Activated CD4-positive, CD25-positive, alpha-beta regulatory T cell (primary cell): Measurements from ENCODE around the gene TMEM38B.
A peak's percentile ranks its signal among the peaks of the same experiment; 100 is the strongest.

Experiments
- DNase-seq, 4 experiments: peaks; one replicate each; lab custom pipeline; 2025; lab: John Stamatoyannopoulos, UW

The TMEM38B gene

GRCh38 chr9:105694190-105694847 lies at the start of gene TMEM38B:
TSS of gene TMEM38B (plus strand) at chr9:105694541. CDS start at chr9:105694661, 120 bp downstream.
- DNase-seq = peak; percentile 48 to 66 (median 62)

GRCh38 chr9:105646879-105647594 lies 47.3 kb upstream of the TMEM38B start:
- no peak for DNase-seq

GRCh38 chr9:105647595-105648349 lies 46.6 kb upstream of the TMEM38B start:
- DNase-seq = no peak

- DNase-seq = no peak
Measured at GRCh38 chr9:105651806-105652205, 42.5 kb upstream of the TMEM38B start.

GRCh38 chr9:105656131-105656921 lies 38.0 kb upstream of the TMEM38B start:
- no peak for DNase-seq

- no peak for DNase-seq
Measured at GRCh38 chr9:105658351-105658750, 36.0 kb upstream of the TMEM38B start.

- DNase-seq = no peak
Measured at GRCh38 chr9:105661011-105661410, 33.3 kb upstream of the TMEM38B start.

GRCh38 chr9:105662184-105663104 lies 31.9 kb upstream of the TMEM38B start, which contains the start of gene TAL2:
TSS of gene TAL2 (plus strand) at chr9:105662457. CDS start at chr9:105662497, 40 bp downstream.
- no peak for DNase-seq

GRCh38 chr9:105663914-105664313 lies 30.4 kb upstream of the TMEM38B start:
- no peak for DNase-seq

- no peak for DNase-seq
Measured at GRCh38 chr9:105667867-105668266, 26.5 kb upstream of the TMEM38B start.

- no peak for DNase-seq
Measured at GRCh38 chr9:105670315-105670714, 24.0 kb upstream of the TMEM38B start.

GRCh38 chr9:105670775-105671174 lies 23.6 kb upstream of the TMEM38B start:
- no peak for DNase-seq

GRCh38 chr9:105672711-105673234 lies 21.6 kb upstream of the TMEM38B start:
- no peak for DNase-seq

GRCh38 chr9:105673850-105674387 lies 20.4 kb upstream of the TMEM38B start:
- DNase-seq = no peak

- DNase-seq = no peak
Measured at GRCh38 chr9:105676351-105676923, 17.9 kb upstream of the TMEM38B start.

GRCh38 chr9:105678163-105678562 lies 16.2 kb upstream of the TMEM38B start:
- DNase-seq = no peak

- DNase-seq = no peak
Measured at GRCh38 chr9:105678781-105679180, 15.6 kb upstream of the TMEM38B start.

GRCh38 chr9:105679257-105680022 lies 14.9 kb upstream of the TMEM38B start:
- DNase-seq = no peak

GRCh38 chr9:105681313-105681712 lies 13.0 kb upstream of the TMEM38B start:
- DNase-seq = no peak
